Hypothalamus (tissue), 51 donors: Measurements from ENCODE around the gene MMP15.
A peak's percentile ranks its signal among the peaks of the same experiment; 100 is the strongest.
"Not testable (repeated sequence)": the region's sequence is repeated elsewhere in the genome, so short reads cannot be mapped to it uniquely, and the experiment has no call there.

ENCODE experiments used
- DNase-seq, 51 donors: peaks; one replicate each; lab custom pipeline; 2025; lab: John Stamatoyannopoulos, UW

Gene MMP15

DNA sequence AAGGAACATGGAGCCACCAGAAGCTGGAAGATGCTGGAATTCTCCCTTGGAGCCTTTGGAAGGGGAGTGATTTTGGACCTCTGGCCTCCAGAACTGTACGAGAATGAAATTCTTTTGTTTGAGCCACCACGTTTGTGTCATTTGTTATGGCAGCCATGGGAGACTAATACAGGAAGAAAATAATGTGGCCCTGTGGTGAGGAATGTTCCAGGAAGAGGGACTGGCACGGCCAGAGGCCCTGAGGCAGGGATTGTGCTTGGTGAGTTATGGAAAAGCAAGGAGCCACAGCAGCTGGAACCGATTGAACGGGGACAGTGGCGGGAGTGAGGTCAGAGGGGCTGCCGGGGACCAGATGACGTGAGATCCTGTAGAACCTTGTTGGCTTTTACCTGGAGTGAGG lies 52.2 kb downstream of the MMP15 start:
- no peak for DNase-seq

DNA sequence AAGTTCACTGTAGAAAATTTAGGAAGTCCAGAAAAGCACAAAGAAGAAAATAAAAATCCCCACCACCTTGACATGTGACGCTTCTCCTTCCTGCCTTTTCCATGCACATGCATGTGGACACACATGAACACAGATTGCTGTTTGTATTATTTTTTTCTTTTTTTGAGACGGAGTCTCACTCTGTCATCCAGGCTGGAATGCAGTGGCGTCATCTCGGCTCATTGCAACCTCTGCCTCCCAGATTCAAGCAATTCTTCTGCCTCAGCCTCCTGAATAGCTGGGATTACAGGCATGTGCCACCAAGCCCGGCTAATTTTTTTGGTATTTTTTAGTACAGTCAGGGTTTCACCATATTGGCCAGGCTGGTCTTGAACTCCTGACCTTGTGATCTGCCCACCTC lies 55.1 kb downstream of the MMP15 start:
- not testable (repeated sequence) for DNase-seq

DNA sequence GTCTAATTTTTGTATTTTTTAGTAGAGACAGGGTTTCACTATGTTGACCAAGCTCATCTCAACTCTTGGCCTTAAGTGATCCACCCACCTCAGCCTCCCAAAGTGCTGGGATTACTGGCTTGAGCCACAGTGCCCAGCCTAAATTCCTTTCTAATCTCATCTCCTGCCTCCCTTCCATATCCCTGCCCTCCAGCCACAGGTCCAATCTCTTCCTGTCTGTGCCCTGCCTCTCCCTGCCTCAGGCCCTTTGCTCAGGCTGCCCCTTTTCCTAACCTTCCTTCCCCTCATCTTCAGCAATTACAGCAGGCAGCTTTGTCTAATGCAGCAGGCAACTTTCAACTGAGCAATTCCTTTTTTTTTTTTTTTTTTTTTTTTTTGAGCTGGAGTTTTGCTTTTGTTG lies 56.8 kb downstream of the MMP15 start:
- DNase-seq, result no peak

- no peak for DNase-seq
Observed at GRCh38 chr16:58084635-58085034, 59.1 kb downstream of the MMP15 start.

GRCh38 chr16:58085171-58085570 lies 59.6 kb downstream of the MMP15 start:
- no peak for DNase-seq

DNA sequence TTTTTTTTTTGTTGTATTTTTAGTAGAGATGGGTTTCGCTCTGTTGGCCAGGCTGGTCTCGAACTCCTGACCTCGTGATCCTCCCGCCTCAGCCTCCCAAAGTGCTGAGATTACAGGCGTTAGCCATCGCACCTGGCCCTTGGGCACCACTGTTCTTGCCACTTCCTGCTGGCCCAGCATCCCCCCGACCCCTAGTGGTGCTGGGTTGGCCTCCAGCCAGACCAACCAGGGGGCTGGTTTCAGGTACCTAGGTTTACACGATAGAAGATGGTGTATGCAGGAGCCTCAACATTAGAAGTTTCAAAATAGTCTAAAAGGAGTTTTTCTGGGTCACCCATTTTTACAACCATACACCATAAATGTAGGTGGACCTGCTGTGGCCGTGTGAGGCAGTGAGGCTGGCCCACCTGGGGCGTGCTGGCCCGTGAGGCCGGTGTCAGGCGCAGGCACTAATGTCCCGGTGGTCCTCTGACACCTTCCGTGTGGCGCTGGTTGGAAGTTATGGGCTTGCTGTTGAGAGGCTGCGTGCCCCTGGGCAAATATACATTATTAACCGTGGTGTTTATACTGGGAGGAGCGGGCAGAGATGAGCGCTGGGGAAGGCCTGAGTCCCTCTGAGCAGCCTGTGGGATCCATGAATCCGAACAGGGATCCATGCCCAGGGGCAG lies 60.2 kb downstream of the MMP15 start:
- DNase-seq, result no peak

- DNase-seq, result peak in 2 of 51 donors; percentile 6
Observed at GRCh38 chr16:58086381-58087208, 61.0 kb downstream of the MMP15 start.

GRCh38 chr16:58087209-58087913 lies 61.8 kb downstream of the MMP15 start:
- no peak for DNase-seq

DNA sequence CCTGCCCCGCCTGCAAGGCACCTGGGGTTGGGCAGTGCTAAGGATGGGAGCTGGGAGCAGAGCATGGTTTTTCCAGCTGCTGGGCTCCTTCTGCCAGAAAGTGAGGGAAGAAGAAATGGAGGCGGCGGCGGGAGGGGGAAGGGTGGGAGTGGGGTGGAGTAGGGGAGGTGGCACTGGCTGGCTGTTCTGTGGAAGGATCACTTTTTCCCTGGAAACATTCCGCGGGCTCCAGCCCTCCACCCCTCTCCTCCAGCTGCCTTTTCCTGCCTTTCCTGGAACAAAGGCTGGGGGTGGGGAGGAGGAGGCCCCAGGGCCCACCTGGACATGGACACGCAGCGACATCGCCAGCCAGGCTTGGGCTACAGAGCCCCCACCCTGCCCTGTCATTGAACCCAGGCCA lies 62.5 kb downstream of the MMP15 start:
- DNase-seq, result no peak

GRCh38 chr16:58090396-58090795 lies 64.8 kb downstream of the MMP15 start:
- DNase-seq, result not testable (repeated sequence)

GRCh38 chr16:58094026-58094425 lies 68.5 kb downstream of the MMP15 start:
- no peak for DNase-seq

DNA sequence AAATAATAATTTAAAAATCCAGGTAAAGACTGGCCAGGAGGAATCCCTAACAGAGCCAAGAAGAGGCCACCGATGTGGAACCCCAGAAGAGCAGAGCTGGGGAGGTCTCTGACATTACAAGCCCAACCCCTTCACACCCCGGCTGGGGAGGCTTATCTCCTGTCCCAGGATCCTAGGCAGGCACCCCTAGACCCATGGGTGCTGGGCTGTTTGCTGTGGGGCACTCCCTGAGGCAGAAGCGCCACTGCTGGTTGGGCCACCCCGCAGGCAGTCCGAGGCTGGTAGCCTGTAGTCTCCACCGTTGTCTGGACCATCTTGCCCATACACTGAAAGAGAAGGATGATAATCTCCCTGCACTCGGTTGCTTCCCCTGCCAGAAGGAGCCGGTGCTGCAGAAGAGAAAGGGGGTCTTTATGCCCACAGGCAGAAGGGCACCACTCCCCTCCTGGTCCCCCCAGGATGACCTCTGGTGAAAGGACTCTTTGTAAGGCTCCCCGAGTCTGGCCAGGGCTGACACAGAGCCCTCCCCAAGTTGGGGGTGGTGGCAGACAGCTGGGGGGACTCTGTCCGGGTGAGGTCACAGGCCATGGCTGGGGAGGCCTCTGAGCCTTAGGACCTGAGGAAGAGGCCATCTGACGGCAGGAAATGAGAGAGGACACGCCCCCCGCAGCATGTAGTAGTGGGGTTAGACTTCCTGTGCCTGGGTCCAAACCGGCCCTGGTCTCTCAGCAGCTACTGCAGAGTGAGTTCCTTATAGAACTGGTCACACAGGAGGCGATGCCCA lies 69.4 kb downstream of the MMP15 start:
- DNase-seq, result peak in 4 of 51 donors; percentile 5 to 19 (median 10)

GRCh38 chr16:58095575-58095960 lies 70.0 kb downstream of the MMP15 start:
- DNase-seq, result not testable (repeated sequence)

DNA sequence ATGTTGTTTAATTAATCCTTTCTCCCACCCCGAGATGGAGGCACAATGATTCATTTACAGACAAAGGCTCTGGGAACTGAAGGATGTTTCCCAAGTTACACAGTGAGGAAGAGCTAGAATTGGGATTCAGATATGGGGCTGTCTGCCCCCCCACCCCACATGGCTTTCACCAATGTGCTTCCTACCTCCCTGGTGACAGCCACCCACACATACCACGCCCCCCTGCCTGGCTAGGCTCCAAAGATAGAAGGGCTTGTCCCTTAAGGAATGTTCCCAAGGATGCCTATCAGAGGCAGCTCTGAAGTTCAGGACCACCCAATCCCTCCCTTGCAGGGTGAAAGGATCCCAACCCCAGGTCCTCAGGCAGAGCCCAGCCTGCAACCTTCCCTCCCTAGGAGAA lies 70.7 kb downstream of the MMP15 start:
- DNase-seq, result no peak
